HG03135 (cell line): ENCODE measurements around the gene ANTKMT.

Source experiments
- ATAC-seq: cut with Tn5 transposase; IDR thresholded peaks from one replicate; pipeline ENCODE4 v1.9.1; 2021; ENCODE audit warnings: mild to moderate bottlenecking, moderate library complexity; ENCODE audit not compliant: unreplicated experiment

The ANTKMT gene

GRCh38 chr16:761625-762513 is 40.9 kb downstream of the ANTKMT start:
- no peak for ATAC-seq

- no peak for ATAC-seq
Measured at GRCh38 chr16:762595-763268, 41.8 kb downstream of the ANTKMT start.

GRCh38 chr16:763369-764183 is 42.6 kb downstream of the ANTKMT start:
- ATAC-seq, result no peak

GRCh38 chr16:764184-764750 is 43.3 kb downstream of the ANTKMT start:
- ATAC-seq, result no peak

GRCh38 chr16:764848-765487 is 44.0 kb downstream of the ANTKMT start:
- ATAC-seq, result no peak

GRCh38 chr16:765488-765865 is 44.5 kb downstream of the ANTKMT start:
- no peak for ATAC-seq

GRCh38 chr16:766008-766819 is 45.3 kb downstream of the ANTKMT start:
- no peak for ATAC-seq

- ATAC-seq, result no peak
Measured at GRCh38 chr16:766820-767640, 46.1 kb downstream of the ANTKMT start.

GRCh38 chr16:767743-768235 is 46.8 kb downstream of the ANTKMT start:
- no peak for ATAC-seq

GRCh38 chr16:768428-768827 is 47.5 kb downstream of the ANTKMT start:
- no peak for ATAC-seq

GRCh38 chr16:769184-769784 is 48.3 kb downstream of the ANTKMT start:
- no peak for ATAC-seq

GRCh38 chr16:769934-770333 is 49.0 kb downstream of the ANTKMT start:
- no peak for ATAC-seq

- no peak for ATAC-seq
Measured at GRCh38 chr16:770411-770810, 49.5 kb downstream of the ANTKMT start.
